Mesendoderm (in vitro differentiated cells): ENCODE data around the gene PKD1.
A peak's percentile ranks its signal among the peaks of the same experiment; 100 is the strongest.

ENCODE experiments used
- DNase-seq: peaks from one replicate; pipeline ENCODE4 v3.0.0; 2013
- H2AK5ac ChIP-seq: 2 replicates; pipeline ENCODE4 v1.6.1; 2013; ENCODE audit warnings: low read length, inconsistent platforms
- H2BK120ac ChIP-seq: 2 replicates; pipeline ENCODE4 v1.6.1; 2013; ENCODE audit warnings: low read depth, mild to moderate bottlenecking, low read length, moderate library complexity, mixed read lengths
- H2BK15ac ChIP-seq: replicated peaks from 2 replicates; pipeline ENCODE4 v1.6.1; 2013; ENCODE audit warnings: low read depth, mild to moderate bottlenecking, moderate library complexity
- H2BK5ac ChIP-seq: 2 replicates; pipeline ENCODE4 v1.6.1; 2013; ENCODE audit warnings: low read length, inconsistent platforms
- H3K18ac ChIP-seq: 2 replicates; pipeline ENCODE4 v1.6.1; 2013; ENCODE audit warnings: mild to moderate bottlenecking, low read length, mixed read lengths
- H3K23ac ChIP-seq: one replicate; pipeline ENCODE4 v1.6.1; 2013; ENCODE audit warnings: low read length
- H3K27ac ChIP-seq: 2 replicates; pipeline ENCODE4 v1.5.1; 2013; ENCODE audit warnings: low read depth, mild to moderate bottlenecking, inconsistent platforms, low read length, moderate library complexity
- H3K27me3 ChIP-seq: 2 replicates; pipeline ENCODE4 v1.6.1; 2013; ENCODE audit warnings: low read length, control low read depth, mild to moderate bottlenecking, inconsistent platforms; ENCODE audit not compliant: insufficient read depth, poor library complexity
- H3K36me3 ChIP-seq: 2 replicates; pipeline ENCODE4 v1.6.1; 2013; ENCODE audit warnings: low read length, inconsistent platforms; ENCODE audit not compliant: control insufficient read depth, insufficient read depth
- H3K4ac ChIP-seq: one replicate; pipeline ENCODE4 v1.6.1; 2013; ENCODE audit warnings: low read depth, mild to moderate bottlenecking, low read length, moderate library complexity
- H3K4me1 ChIP-seq: 2 replicates; pipeline ENCODE4 v1.6.1; 2013; ENCODE audit warnings: low read depth, low read length, inconsistent platforms; ENCODE audit not compliant: control insufficient read depth
- H3K4me2 ChIP-seq: 2 replicates; pipeline ENCODE4 v1.6.1; 2013; ENCODE audit warnings: low read length
- H3K4me3 ChIP-seq: 2 replicates; pipeline ENCODE4 v1.5.1; 2013; ENCODE audit warnings: mild to moderate bottlenecking, low read length
- H3K56ac ChIP-seq: one replicate; pipeline ENCODE4 v1.6.1; 2013; ENCODE audit warnings: low read length
- H3K79me1 ChIP-seq: 2 replicates; pipeline ENCODE4 v1.6.1; 2013; ENCODE audit warnings: low read length, inconsistent platforms
- H3K79me2 ChIP-seq: 2 replicates; pipeline ENCODE4 v1.6.1; 2013; ENCODE audit warnings: mild to moderate bottlenecking, low read length; ENCODE audit not compliant: control insufficient read depth, insufficient read depth
- H3K9ac ChIP-seq: 2 replicates; pipeline ENCODE4 v1.6.1; 2013; ENCODE audit warnings: low read length, inconsistent platforms
- H4K5ac ChIP-seq: one replicate; pipeline ENCODE4 v1.6.1; 2013; ENCODE audit warnings: low read length
- H4K8ac ChIP-seq: one replicate; pipeline ENCODE4 v1.6.1; 2013; ENCODE audit warnings: low read depth, mild to moderate bottlenecking, control low read depth, low read length, moderate library complexity
- WGBS: extraction: QIAGEN DNeasy Blood & Tissue Kit; methylation state at CpG from one replicate; pipeline ENCODE4 v1.1.7; 2013; ENCODE audit warnings: low lambda C conversion rate, missing lambda C conversion rate; ENCODE audit not compliant: insufficient coverage; ENCODE audit errors: extremely low coverage; 5-methylcytosine and 5-hydroxymethylcytosine counted together

PKD1 gene

DNA sequence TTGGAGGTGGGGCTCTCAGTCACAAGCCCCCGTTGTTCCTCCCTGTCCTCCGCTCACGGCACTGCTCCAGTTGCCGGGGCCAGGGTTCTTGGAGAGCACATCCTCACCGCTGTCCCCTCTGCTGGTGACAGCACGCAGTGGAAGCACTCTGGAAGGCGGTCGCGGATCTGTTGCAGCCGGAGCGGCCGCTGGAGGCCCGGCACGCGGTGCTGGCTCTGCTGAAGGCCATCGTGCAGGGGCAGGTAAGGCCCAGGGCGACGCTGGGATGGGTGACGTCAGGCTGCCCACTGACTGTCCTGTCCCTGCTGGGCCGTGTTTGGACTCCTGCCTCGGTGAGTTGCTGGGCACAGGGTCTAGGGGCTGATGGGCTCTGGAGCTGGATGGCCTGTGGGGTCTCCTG is 82.5 kb downstream of the PKD1 start:
- no peak overlapping the region for H3K4me2 ChIP-seq
- no CpG with 5 or more reads among the region's 21 CpGs for WGBS
- H3K36me3 ChIP-seq, result peaks cover 4% of the 10 kb centered on the region

DNA sequence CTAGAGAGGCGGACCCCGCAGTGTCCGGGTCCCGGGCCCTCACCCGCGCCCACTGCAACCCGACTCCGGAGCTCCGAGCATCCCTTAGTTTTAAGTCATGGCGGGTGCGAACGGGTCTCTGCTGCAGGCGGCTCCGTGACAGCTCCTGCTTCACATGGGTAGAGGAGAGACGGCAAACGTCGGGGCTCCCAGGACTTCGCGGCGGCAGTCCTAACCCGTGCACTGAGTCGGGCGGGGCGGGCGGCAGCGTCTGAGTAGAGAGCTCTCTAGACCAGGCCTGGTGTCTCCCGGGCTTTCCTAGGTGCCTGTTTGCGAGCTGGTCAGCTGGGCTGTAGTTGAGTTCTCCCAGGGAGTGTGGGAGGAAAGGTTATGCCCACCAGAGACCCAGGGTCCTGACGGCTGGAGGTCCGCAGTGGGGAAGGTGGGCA is 87.6 kb downstream of the PKD1 start:
- Histone ChIP-seq H2BK15ac (no peak overlapping the region), H3K4ac (no peak overlapping the region), H3K4me2 (peak overlapping the region; percentile 92), H3K79me1 (peaks cover 6% of the 10 kb centered on the region), H2AK5ac (no peak overlapping the region), H3K18ac (peak overlapping the region; percentile 44), H3K4me3 (peak overlapping the region; percentile 79), H3K4me1 (peaks cover 2% of the 10 kb centered on the region), H3K9ac (peak overlapping the region; percentile 85), H3K56ac (peak overlapping the region; percentile 84), H3K36me3 (no peaks in the 10 kb centered on the region), H3K27ac (no peak overlapping the region), H4K5ac (no peak overlapping the region), H3K27me3 (no peaks in the 10 kb centered on the region), H3K23ac (no peak overlapping the region), H2BK120ac (no peak overlapping the region), H3K79me2 (peaks cover 2% of the 10 kb centered on the region), H2BK5ac (no peak overlapping the region), H4K8ac (no peak overlapping the region)
- WGBS, result no CpG with 5 or more reads among the region's 30 CpGs
- DNase-seq, result no peak

More for the DNA sequence above, 82.5 kb downstream of the PKD1 start:
- no peak overlapping the region for H2BK5ac ChIP-seq
- H3K79me2 ChIP-seq, result peaks cover 2% of the 10 kb centered on the region
- no peak overlapping the region for H4K5ac ChIP-seq
- no peak overlapping the region for H3K23ac ChIP-seq
- no peaks in the 10 kb centered on the region for H3K27me3 ChIP-seq
- no peak overlapping the region for H3K27ac ChIP-seq
- no peak overlapping the region for H2BK120ac ChIP-seq
- no peak overlapping the region for H3K56ac ChIP-seq
- no peak overlapping the region for H2AK5ac ChIP-seq
- no peak overlapping the region for H2BK15ac ChIP-seq
- H3K9ac ChIP-seq, result no peak overlapping the region
- no peaks in the 10 kb centered on the region for H3K4me1 ChIP-seq
- no peak overlapping the region for H3K4ac ChIP-seq
- peaks cover 4% of the 10 kb centered on the region for H3K79me1 ChIP-seq
- H4K8ac ChIP-seq, result no peak overlapping the region
- H3K18ac ChIP-seq, result no peak overlapping the region
- no peak overlapping the region for H3K4me3 ChIP-seq
- DNase-seq, result no peak

DNA sequence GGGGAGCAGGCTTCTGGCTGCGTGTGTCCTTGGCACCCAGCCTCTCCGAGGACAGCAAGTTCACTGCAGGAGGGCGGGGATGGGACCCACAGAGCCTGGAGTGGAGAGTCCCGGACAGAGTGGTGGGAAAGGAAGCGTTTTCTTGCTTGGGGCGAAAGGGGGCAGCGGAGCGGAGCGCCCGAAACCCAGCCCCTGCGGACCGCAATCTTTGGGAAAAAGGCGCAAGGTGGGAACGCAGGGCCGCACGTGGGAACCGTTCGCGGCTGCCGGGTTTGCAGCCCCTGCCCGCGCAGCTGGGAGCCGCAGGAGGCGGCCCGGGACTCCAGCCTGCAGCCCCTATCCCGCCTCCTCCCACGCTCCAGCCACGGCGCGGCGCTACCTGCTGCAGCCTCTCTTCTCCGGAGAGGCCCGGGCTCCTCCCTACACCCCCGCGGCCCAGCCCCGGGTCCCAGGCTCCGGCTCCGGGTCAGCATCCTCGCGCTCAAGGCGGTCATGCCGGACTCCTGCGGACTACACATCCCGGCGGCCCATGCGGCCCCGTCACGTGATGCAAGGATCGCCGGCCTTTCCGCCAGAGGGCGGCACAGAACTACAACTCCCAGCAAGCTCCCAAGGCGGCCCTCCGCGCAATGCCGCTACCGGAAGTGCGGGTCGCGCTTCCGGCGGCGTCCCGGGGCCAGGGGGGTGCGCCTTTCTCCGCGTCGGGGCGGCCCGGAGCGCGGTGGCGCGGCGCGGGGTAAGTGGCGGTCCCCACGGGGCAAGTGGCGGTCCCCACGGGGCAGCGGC is 88.2 kb downstream of the PKD1 start, which contains the start of the genes NTHL1 and TSC2:
Gene NTHL1 (minus strand): TSS at position 505 of the 786 bp plus-strand sequence. CDS start 11 bp downstream, at position 494.
Gene TSC2 (plus strand): TSS at position 656 of the 786 bp plus-strand sequence. CDS start 631 bp downstream, outside the sequence.
- peak within 1 kb of the TSS; percentile 44 for H3K18ac ChIP-seq
- H3K27ac ChIP-seq, result no peak within 1 kb of the TSS
- no peak within 1 kb of the TSS for H2BK15ac ChIP-seq
- no peak within 1 kb of the TSS for H3K4ac ChIP-seq
- H3K4me2 ChIP-seq, result peak within 1 kb of the TSS; percentile 92
- H3K27me3 ChIP-seq, result no peaks in the 10 kb centered on the region
- H3K36me3 ChIP-seq, result no peaks in the 10 kb centered on the region
- no peak within 1 kb of the TSS for H4K8ac ChIP-seq
- no peak within 1 kb of the TSS for H4K5ac ChIP-seq
- peak within 1 kb of the TSS; percentile 93 for H3K56ac ChIP-seq
- peak; percentile 98 for DNase-seq
- peaks cover 6% of the 10 kb centered on the region for H3K79me1 ChIP-seq
- H2AK5ac ChIP-seq, result no peak within 1 kb of the TSS
- peak within 1 kb of the TSS; percentile 79 for H3K4me3 ChIP-seq
- H2BK120ac ChIP-seq, result no peak within 1 kb of the TSS
- H2BK5ac ChIP-seq, result no peak within 1 kb of the TSS
- peaks cover 2% of the 10 kb centered on the region for H3K79me2 ChIP-seq
- no CpG with 5 or more reads among the region's 81 CpGs for WGBS
- H3K23ac ChIP-seq, result no peak within 1 kb of the TSS
- H3K4me1 ChIP-seq, result peaks cover 2% of the 10 kb centered on the region
- H3K9ac ChIP-seq, result peak within 1 kb of the TSS; percentile 85

DNA sequence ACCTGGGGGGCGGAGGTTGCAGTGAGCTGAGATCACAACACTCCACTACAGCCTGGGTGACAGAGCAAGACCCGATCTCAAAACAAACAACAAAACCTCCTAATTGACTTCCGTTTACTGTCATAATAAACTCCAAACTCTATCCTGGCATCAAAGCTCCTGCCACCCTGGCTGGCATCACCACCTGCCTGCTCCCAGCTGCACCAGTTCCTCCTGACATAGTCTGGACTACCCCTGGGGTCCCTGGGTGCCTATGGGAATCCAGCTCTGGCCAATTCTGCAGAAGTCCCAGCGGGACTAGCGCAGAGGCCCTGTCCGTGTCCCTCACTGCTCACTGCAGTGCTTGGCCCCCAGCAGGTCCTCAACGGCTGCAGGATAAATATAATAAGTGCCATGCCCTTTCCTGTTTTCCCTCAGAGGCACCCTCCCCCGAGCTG is 88.8 kb downstream of the PKD1 start:
- no peak overlapping the region for H2BK5ac ChIP-seq
- H3K9ac ChIP-seq, result peak overlapping the region; percentile 84
- no peak overlapping the region for H3K27ac ChIP-seq
- H4K5ac ChIP-seq, result no peak overlapping the region
- peaks cover 2% of the 10 kb centered on the region for H3K4me1 ChIP-seq
- H2BK15ac ChIP-seq, result no peak overlapping the region
- no peak overlapping the region for H4K8ac ChIP-seq
- WGBS, result no CpG with 5 or more reads among the region's 8 CpGs
- H3K4me3 ChIP-seq, result peak overlapping the region; percentile 76
- no peak overlapping the region for H3K4ac ChIP-seq
- H3K56ac ChIP-seq, result peak overlapping the region; percentile 93
- H3K36me3 ChIP-seq, result no peaks in the 10 kb centered on the region
- peaks cover 2% of the 10 kb centered on the region for H3K79me2 ChIP-seq
- H3K23ac ChIP-seq, result no peak overlapping the region
- H3K4me2 ChIP-seq, result peak overlapping the region; percentile 88
- H3K79me1 ChIP-seq, result peaks cover 6% of the 10 kb centered on the region
- no peak overlapping the region for H2AK5ac ChIP-seq
- no peak overlapping the region for H3K18ac ChIP-seq
- no peak overlapping the region for H2BK120ac ChIP-seq
- no peaks in the 10 kb centered on the region for H3K27me3 ChIP-seq
- DNase-seq, result peak; percentile 10

DNA sequence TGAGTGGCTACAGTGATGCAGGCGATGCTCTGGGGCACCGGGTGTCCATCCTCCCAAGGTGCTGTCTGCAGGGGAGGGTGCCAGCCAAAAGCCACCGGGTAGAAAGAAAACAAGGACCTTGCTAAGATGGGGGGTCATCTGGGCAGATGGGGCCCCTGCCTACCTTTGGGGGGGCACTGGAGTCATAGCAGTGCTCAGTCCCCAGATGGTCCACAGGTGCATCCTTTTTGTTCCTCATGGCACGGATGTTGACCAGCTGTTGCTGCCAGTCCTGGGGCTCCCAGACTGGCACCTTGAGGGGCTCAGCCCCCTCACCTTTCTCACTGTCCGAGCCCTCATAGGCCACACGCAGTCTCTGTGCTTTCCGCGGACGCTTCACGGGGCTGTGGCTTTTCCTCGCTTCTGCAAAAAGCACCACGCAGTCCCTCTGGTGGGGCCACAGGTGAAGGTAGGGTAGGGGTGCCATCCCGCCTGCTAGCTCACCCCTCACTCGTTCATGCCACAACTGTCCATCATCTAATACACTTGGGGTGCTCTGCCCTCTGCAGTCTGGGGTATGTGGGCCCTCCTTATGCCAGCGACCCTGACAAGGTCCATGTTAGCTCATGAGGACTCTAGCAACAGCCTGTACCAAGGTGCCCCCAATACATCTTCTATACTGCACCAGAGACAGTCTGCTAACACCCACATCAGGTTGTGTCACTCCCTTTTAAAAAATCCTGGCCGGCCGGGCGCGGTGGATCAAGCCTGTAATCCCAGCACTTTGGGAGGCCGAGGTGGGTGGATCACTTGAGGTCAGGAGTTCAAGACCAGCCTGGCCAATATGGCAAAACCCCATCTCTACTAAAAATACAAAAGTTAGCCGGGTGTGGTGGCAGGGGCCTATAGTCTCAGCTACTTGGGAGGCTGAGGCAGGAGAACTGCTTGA is 89.5 kb downstream of the PKD1 start:
- no peak overlapping the region for H2AK5ac ChIP-seq
- peaks cover 2% of the 10 kb centered on the region for H3K4me1 ChIP-seq
- no CpG with 5 or more reads among the region's 21 CpGs for WGBS
- H3K23ac ChIP-seq, result no peak overlapping the region
- no peak overlapping the region for H4K5ac ChIP-seq
- H3K79me1 ChIP-seq, result peaks cover 6% of the 10 kb centered on the region
- no peak overlapping the region for H2BK120ac ChIP-seq
- no peak overlapping the region for H3K4me3 ChIP-seq
- H3K27me3 ChIP-seq, result no peaks in the 10 kb centered on the region
- no peaks in the 10 kb centered on the region for H3K36me3 ChIP-seq
- peaks cover 2% of the 10 kb centered on the region for H3K79me2 ChIP-seq
- no peak overlapping the region for H3K56ac ChIP-seq
- no peak overlapping the region for H2BK5ac ChIP-seq
- H3K9ac ChIP-seq, result no peak overlapping the region
- DNase-seq, result no peak
- no peak overlapping the region for H4K8ac ChIP-seq
- no peak overlapping the region for H3K4me2 ChIP-seq
- no peak overlapping the region for H3K27ac ChIP-seq
- H2BK15ac ChIP-seq, result no peak overlapping the region
- no peak overlapping the region for H3K4ac ChIP-seq
- H3K18ac ChIP-seq, result no peak overlapping the region
